GM12801 (cell line): ENCODE results near the gene NPIPB6.

Experiments used
- TF ChIP-seq, protein P1 (sequence below): IDR thresholded peaks from one replicate; pipeline ENCODE4 v1.5.1; 2011; ENCODE audit warnings: control low read depth; ENCODE audit not compliant: insufficient read length; ENCODE audit errors: extremely low read depth

Gene NPIPB6

DNA sequence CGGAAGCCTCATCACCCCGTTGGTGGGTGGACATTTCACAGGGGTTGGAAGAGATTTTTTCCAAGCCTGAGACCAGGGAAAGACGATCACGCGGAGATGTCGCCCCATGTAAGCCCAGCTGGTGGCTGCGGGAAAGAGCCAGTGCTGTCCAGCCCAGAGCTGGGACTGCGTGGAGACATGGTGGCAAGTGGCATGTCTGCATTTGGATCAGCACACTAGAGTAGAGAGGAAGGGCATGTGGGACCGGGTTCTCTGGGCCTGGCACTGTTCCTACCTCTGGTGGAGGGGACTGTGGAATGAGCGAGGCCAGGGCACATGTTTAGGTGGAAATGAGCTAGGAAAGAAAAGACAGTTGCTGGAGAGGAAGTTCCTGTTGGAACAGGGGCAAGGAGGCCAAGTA is 51.0 kb downstream of the NPIPB6 start:
- TF ChIP-seq, protein P1, sequence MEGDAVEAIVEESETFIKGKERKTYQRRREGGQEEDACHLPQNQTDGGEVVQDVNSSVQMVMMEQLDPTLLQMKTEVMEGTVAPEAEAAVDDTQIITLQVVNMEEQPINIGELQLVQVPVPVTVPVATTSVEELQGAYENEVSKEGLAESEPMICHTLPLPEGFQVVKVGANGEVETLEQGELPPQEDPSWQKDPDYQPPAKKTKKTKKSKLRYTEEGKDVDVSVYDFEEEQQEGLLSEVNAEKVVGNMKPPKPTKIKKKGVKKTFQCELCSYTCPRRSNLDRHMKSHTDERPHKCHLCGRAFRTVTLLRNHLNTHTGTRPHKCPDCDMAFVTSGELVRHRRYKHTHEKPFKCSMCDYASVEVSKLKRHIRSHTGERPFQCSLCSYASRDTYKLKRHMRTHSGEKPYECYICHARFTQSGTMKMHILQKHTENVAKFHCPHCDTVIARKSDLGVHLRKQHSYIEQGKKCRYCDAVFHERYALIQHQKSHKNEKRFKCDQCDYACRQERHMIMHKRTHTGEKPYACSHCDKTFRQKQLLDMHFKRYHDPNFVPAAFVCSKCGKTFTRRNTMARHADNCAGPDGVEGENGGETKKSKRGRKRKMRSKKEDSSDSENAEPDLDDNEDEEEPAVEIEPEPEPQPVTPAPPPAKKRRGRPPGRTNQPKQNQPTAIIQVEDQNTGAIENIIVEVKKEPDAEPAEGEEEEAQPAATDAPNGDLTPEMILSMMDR: no peak

GRCh38 chr16:28311913-28312312 is 51.4 kb downstream of the NPIPB6 start:
- TF ChIP-seq, protein P1: no peak

- TF ChIP-seq, protein P1: no peak
Measured at GRCh38 chr16:28311413-28311812, 51.9 kb downstream of the NPIPB6 start.

DNA sequence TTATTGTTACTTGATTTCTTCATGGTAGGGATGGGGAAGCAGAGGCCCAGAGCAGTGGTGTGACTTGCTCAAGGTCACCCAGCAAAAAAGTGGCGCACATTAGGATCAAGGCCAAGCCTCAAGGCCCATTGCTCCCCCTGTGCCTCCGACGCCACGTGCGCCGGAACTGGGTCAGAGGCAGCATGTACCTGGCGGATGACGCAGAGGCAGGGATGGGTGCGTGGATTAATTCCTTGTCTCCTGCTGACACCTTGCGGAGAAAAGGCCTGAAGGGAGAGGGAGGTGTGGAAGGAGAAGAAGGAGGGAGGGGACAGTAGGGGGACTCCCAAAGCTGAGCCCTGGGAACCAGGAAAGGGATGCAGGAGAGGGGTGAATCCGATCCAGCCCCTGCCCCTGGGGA is 52.5 kb downstream of the NPIPB6 start:
- TF ChIP-seq, protein P1: no peak

DNA sequence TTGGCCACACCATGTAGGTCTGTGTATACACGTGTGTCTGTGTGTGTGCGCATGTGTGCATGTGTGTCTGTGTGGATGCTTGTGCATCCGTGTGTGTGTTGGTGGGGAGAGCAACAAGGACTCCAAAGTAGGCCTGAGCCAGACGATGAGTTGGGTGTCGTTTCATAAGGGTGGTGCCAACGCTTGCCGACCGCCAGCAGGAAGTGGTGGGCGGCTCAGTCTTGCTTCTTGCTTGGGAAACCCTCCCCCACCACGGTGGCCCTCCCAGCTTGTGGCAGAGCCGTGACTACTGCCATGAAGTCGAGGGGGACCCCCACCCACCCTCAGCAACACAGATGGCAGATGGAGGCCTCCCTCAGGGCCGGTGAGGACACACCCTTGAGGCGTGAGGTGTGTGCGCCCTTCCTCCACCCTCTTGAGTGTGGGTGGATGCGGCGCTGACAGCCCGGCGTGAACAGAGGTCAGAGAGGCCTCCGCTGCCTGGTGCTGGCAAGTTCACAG is 53.4 kb downstream of the NPIPB6 start:
- TF ChIP-seq, protein P1: no peak

GRCh38 chr16:28308794-28309584 is 54.3 kb downstream of the NPIPB6 start:
- TF ChIP-seq, protein P1: no peak

- TF ChIP-seq, protein P1: no peak
Measured at GRCh38 chr16:28307936-28308335, 55.4 kb downstream of the NPIPB6 start.
